Prostate gland (tissue), 2 donors: ENCODE measurements around the gene RANBP9. TPM values are rescaled to one million over a fixed set of nuclear protein-coding genes. Genes with fewer than 3 reads are reported as not detected.

Experiments
- DNase-seq: peaks from one replicate; pipeline ENCODE4 v3.0.0-alpha.2; 2019; ENCODE audit warnings: low spot score
- H3K27ac ChIP-seq, 2 donors: fragments of 200-600 bp; sonication (generic); 2 replicates each; pipeline ENCODE4 v1.5.1; 2017 to 2019
- H3K27me3 ChIP-seq: fragments of 200-600 bp; sonication (generic); replicated peaks from 2 replicates; pipeline ENCODE4 v1.5.1; 2019; ENCODE audit not compliant: insufficient read depth
- H3K36me3 ChIP-seq, 2 donors: fragments of 200-600 bp; sonication (generic); 1 replicate in 1 of 2; 2 replicates in 1 of 2; pipeline versions ENCODE4 v1.5.1 to v1.8.1; 2017 to 2019
- H3K4me1 ChIP-seq: fragments of 200-600 bp; sonication (generic); replicated peaks from 2 replicates; pipeline ENCODE4 v1.5.1; 2019
- H3K4me3 ChIP-seq, 2 donors: fragments of 200-600 bp; sonication (generic); 2 replicates each; pipeline ENCODE4 v1.5.1; 2017 to 2019
- H3K9me3 ChIP-seq: fragments of 200-600 bp; sonication (generic); 2 replicates; pipeline ENCODE4 v1.5.1; 2017
- POLR2A ChIP-seq: fragments of 450-650 bp; IDR thresholded peaks from one replicate; pipeline ENCODE4 v1.6.1; 2016; ENCODE audit warnings: antibody characterized with exemption, mild to moderate bottlenecking
- POLR2AphosphoS5 ChIP-seq: sonication (generic); formaldehyde crosslinking; IDR thresholded peaks from one replicate; pipeline ENCODE4 v1.6.1; 2017; ENCODE audit warnings: antibody characterized with exemption
- WGBS: methylation state at CpG from one replicate; pipeline ENCODE4 v1.1.5; 2018; 5-methylcytosine and 5-hydroxymethylcytosine counted together
- intact Hi-C: fragments of 100-400 bp; cut with DNase I; formaldehyde crosslinking; loops from one replicate; pipeline ENCODE4 v1.14.2; 2022
- total RNA-seq, 2 donors: library from RNA; depleted of rRNA; stranded (reverse); fragments of >200 nt; gene quantifications; one replicate each; pipeline ENCODE4 v1.1.0, GENCODE V29; 2016
- TF ChIP-seq, protein P1 (sequence below), 4 experiments: fragments of 200-600 bp in 2 of 4; fragments of 450-650 bp in 2 of 4; sonication (generic) in 2 of 4; IDR thresholded peaks; 1 replicate in 3 of 4; 2 replicates in 1 of 4; pipeline ENCODE4 v1.5.1; 2016 to 2019; ENCODE audit warnings: antibody characterized with exemption in 4 of 4, mild to moderate bottlenecking in 2 of 4, moderate library complexity in 2 of 4

The RANBP9 gene
- total RNA-seq, result 10 to 100 TPM; 37.8 to 59.0 TPM

DNA sequence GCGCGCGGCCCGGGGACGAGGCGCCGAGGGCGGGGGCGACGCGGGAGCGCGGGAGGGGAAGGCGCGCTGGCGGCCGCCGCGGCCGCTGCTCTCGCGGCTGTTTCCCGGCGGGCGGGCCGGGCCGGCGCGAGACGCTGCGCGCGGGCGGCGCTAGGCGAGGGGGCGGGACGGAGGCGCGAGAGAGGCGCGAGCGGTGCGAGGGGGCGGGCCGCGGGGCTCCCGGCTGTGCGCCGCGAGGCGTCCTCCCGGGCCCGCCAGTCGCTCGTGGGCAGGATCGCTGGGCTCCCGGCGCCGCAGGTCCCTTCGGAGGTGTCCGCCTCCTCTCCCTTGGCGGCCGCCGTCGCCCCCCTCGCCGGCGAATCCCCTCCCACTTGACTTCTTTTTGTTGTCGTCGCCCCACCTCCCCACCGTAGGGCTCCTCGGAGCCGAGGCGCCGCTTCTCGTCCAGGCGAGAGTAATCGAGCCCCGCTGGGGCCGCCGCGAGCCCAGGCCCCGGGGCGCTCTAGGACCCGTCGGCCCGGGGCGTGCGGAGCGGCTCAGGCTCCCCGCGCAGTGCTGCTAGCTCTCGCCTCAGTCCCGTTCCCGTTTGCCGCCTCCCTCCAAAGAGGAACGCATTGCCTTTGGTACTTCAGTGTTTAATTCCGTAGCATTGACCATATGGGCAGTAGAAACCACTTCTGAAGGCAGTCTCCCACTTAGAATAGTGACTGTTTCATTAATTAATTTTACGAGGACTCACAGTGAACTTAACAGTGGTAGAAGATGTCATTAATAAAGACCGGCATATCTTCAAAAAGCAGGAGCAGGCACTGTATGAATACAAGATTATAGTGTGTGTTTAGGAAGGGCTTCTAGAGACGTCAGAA lies at the start of gene RANBP9:
TSS of gene RANBP9 (minus strand) at position 103 of the 866 bp plus-strand sequence. CDS start 330 bp downstream, outside the sequence.
- no peaks in the 10 kb centered on the region for H3K9me3 ChIP-seq
- no peaks in the 10 kb centered on the region for H3K36me3 ChIP-seq
- DNase-seq, result peak; percentile 82
- WGBS, result under 1% methylated on average over 18 of the region's 102 CpGs
- intact Hi-C loops, result loop anchor here (2.0 to 5.0 kb wide), 2 partner anchors 50 to 97 kb away; partner anchors contain the start of gene NOL7
- TF ChIP-seq, protein P1, sequence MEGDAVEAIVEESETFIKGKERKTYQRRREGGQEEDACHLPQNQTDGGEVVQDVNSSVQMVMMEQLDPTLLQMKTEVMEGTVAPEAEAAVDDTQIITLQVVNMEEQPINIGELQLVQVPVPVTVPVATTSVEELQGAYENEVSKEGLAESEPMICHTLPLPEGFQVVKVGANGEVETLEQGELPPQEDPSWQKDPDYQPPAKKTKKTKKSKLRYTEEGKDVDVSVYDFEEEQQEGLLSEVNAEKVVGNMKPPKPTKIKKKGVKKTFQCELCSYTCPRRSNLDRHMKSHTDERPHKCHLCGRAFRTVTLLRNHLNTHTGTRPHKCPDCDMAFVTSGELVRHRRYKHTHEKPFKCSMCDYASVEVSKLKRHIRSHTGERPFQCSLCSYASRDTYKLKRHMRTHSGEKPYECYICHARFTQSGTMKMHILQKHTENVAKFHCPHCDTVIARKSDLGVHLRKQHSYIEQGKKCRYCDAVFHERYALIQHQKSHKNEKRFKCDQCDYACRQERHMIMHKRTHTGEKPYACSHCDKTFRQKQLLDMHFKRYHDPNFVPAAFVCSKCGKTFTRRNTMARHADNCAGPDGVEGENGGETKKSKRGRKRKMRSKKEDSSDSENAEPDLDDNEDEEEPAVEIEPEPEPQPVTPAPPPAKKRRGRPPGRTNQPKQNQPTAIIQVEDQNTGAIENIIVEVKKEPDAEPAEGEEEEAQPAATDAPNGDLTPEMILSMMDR (IDR thresholded peaks at IDR 0.05), result no peak
- TF ChIP-seq POLR2AphosphoS5 (peak; percentile 49), POLR2A (peak; percentile 72)
- peak within 1 kb of the TSS; percentile 78 to 81 for H3K4me3 ChIP-seq
- no peaks in the 10 kb centered on the region for H3K27me3 ChIP-seq
- peak within 1 kb of the TSS; percentile 95 to 98 for H3K27ac ChIP-seq
- peaks cover 4% of the 10 kb centered on the region for H3K4me1 ChIP-seq

DNA sequence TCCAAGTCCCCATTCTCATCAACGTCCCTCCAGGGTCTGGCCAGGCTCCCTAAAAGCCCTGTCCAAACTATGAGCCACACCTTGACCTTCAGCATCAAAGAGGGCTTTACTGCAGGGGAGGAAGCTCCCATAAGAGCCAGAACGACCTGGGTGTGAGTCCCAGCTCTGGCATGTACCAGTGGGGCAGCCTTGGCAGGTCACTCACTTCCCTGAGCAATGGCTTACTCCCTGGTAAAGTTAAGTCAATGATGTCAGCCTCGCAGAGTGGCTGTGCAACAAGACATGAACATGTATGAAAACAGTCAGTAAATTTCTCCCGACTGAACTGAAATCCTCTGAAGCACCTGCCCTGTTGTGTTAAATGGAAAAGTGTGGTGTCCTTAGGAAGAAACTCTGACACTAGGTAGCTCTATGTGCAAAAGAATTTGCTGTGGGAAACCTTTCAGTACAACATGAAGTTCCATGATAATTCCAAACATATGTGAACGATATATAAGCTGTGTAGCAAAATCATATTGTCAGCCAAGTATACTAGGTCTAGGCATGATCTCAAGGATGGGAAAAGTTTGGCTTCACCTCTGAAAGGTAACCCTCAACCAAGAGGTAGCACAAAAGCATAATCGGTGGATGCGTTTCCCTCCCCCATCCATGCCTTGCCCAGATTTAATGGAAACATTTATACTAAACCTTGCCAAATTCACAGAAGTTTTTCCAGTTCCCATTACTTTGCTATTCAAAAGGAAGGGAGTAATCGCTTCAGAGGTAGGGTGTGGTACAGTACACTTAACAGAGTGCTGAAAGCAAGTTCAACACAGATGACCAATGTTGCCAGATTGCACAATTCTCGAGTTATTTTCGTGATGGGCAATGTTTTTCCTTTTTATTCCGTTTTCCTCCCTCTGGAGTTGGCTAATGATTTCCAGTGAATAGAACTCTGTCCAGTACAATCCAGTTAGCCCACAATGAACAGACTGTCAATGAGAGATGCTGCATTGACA lies 49.0 kb upstream of the RANBP9 start:
- Histone ChIP-seq H3K4me1 (no peaks in the 10 kb centered on the region), H3K9me3 (no peaks in the 10 kb centered on the region), H3K27me3 (no peaks in the 10 kb centered on the region), H3K4me3 (no peak overlapping the region), H3K36me3 (no peaks in the 10 kb centered on the region), H3K27ac (no peak overlapping the region)
- TF ChIP-seq POLR2A, result no peak
- TF ChIP-seq POLR2AphosphoS5, result peak; percentile 24
- DNase-seq, result no peak
- intact Hi-C loops, result loop anchor here (5.0 kb wide), 1 partner anchor 48 kb away; the partner anchor contains the start of gene RANBP9
- 59% methylated on average over 11 of the region's 11 CpGs for WGBS

DNA sequence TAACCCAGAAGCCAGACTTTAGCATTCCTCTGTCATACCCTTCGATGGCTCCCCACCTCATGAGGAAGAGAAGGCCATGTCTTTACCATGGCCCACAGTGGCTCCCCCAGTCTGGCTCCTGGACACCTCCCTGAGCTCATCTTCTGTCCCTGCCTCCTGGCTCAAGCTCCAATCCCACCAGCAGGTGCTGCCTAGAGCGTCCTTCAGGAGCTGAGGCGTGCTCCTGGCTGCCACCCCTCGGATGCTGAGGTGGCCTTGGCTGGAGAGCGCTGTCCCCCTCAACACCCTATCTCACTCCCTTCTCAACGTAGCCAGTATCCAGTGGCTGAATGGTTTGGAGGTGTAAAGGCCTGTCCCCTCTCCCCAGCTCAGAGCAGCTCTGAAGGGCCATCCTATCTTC lies 47.4 kb upstream of the RANBP9 start:
- no peak overlapping the region for H3K27ac ChIP-seq
- no peak for DNase-seq
- H3K36me3 ChIP-seq, result no peaks in the 10 kb centered on the region
- no peaks in the 10 kb centered on the region for H3K4me1 ChIP-seq
- H3K9me3 ChIP-seq, result no peaks in the 10 kb centered on the region
- H3K4me3 ChIP-seq, result no peak overlapping the region
- WGBS, result 95% methylated on average over 6 of the region's 6 CpGs
- no peak for TF ChIP-seq POLR2A
- TF ChIP-seq POLR2AphosphoS5, result no peak
- TF ChIP-seq, protein P1 (IDR thresholded peaks at IDR 0.05), result no peak
- H3K27me3 ChIP-seq, result no peaks in the 10 kb centered on the region
- intact Hi-C loops, result no loop called here

DNA sequence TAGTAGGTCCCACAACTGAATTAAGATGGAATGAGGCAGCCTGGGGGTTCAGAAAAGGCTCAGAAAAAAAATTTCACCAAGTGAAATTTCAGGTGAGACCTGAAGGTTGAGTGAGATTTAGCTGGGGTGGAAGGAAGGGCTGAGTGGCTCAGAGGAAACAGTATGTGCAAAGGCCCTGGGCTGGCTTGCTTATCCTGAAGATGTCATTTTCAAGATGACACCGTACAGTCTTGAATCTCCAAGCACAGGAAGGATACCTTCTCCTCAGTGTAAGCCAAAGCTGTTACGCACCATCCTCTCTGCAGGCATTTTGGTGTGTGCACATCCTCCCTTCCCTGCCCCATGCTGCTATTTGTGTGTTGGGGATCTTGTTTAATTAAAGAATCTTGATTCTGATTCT lies 43.0 kb upstream of the RANBP9 start:
- Histone ChIP-seq H3K9me3 (no peaks in the 10 kb centered on the region), H3K27me3 (no peaks in the 10 kb centered on the region), H3K36me3 (no peaks in the 10 kb centered on the region), H3K4me3 (no peak overlapping the region), H3K27ac (no peak overlapping the region), H3K4me1 (no peaks in the 10 kb centered on the region)
- 96% methylated on average over 2 of the region's 2 CpGs for WGBS
- intact Hi-C loops, result no loop called here
- DNase-seq, result no peak
- no peak for TF ChIP-seq POLR2A
- TF ChIP-seq, protein P1 (IDR thresholded peaks at IDR 0.05), result no peak
- TF ChIP-seq POLR2AphosphoS5, result no peak

DNA sequence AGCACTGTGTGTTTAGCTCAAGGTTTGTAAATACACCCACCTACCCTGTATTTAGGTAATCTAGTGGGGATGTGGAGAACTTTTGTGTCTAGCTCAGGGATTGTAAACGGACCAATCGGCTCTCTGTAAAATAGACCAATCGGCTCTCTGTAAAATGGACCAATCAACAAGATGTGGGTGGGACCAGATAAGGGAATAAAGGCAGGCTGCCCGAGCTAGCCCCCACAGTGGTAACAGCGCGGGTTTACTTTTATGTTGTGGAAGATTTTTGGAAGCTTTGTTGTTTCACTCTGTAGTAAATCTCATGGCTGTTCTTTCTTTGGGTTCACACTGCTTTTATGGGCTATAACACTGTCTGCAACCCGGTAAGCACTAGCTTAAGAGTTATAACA lies 32.1 kb upstream of the RANBP9 start:
- Histone ChIP-seq H3K36me3 (no peaks in the 10 kb centered on the region), H3K27me3 (no peaks in the 10 kb centered on the region), H3K9me3 (no peaks in the 10 kb centered on the region), H3K4me3 (no peak overlapping the region), H3K4me1 (no peaks in the 10 kb centered on the region), H3K27ac (no peak overlapping the region)
- no peak for DNase-seq
- no peak for TF ChIP-seq POLR2AphosphoS5
- TF ChIP-seq, protein P1 (IDR thresholded peaks at IDR 0.05), result no peak
- TF ChIP-seq POLR2A, result no peak
- intact Hi-C loops, result no loop called here
- WGBS, result 86% methylated on average over 7 of the region's 7 CpGs
